Right ventricle myocardium superior (tissue), 1 donor: ENCODE measurements around the gene HMCN1. TPM values are rescaled to one million over a fixed set of nuclear protein-coding genes. Genes with fewer than 3 reads are reported as not detected.

Experiments used
- ATAC-seq: fragments of 200-7000 bp; cut with Tn5 transposase; one replicate; pipeline ENCODE4 v1.9.1; 2020; ENCODE audit warnings: mild to moderate bottlenecking; ENCODE audit not compliant: poor library complexity
- DNase-seq: peaks from one replicate; pipeline ENCODE4 v3.0.0-alpha.2; 2020
- intact Hi-C: fragments of 100-400 bp; cut with DNase I; formaldehyde crosslinking; loops from one replicate; pipeline ENCODE4 v1.11.2; 2022
- long read RNA-seq: library from polyadenylated mRNA; unstranded; transcript quantifications from one replicate; pipeline ENCODE4 v2.0.0, GENCODE V29; 2021
- total RNA-seq: library from RNA; stranded (reverse); fragmentation: NEBNext Ultra II Directional; extraction: Animal tissue kit (Norgen Biotek cat#: 25700); gene quantifications from one replicate; pipeline ENCODE4 v1.2.1, GENCODE V29; 2021
- donor health status: DM: no; HTN: yes; CAD: no; lungs with severe emphysema.

HMCN1 gene
- total RNA-seq: 5.7 TPM
- long read RNA-seq, partial matches to known transcripts: 3 of 4 reads
- long read RNA-seq, other reads (novel, unspliced or antisense): 1 of 4 reads

GRCh38 chr1:185733818-185734735 is at the start of gene HMCN1:
Gene HMCN1 (plus strand): TSS chr1:185734391. CDS start chr1:185734780, 389 bp downstream.
- ATAC-seq: peak; percentile 96
- intact Hi-C loops: no loop called here
- peak; percentile 88 for DNase-seq

GRCh38 chr1:185686821-185687778 is 47.1 kb upstream of the HMCN1 start:
- ATAC-seq (no peak), DNase-seq (no peak)
- intact Hi-C loops: no loop called here

- ATAC-seq (no peak), DNase-seq (no peak)
- intact Hi-C loops: no loop called here
Measured at GRCh38 chr1:185690527-185690926, 43.7 kb upstream of the HMCN1 start.

GRCh38 chr1:185693654-185694053 is 40.5 kb upstream of the HMCN1 start:
- DNase-seq (no peak), ATAC-seq (no peak)
- intact Hi-C loops: no loop called here

GRCh38 chr1:185694081-185694480 is 40.1 kb upstream of the HMCN1 start:
- intact Hi-C loops: no loop called here
- no peak for DNase-seq
- peak; percentile 43 for ATAC-seq

- DNase-seq (no peak), ATAC-seq (no peak)
- intact Hi-C loops: no loop called here
Measured at GRCh38 chr1:185695299-185695698, 38.9 kb upstream of the HMCN1 start.

- DNase-seq (no peak), ATAC-seq (no peak)
- intact Hi-C loops: no loop called here
Measured at GRCh38 chr1:185696422-185697150, 37.6 kb upstream of the HMCN1 start.

GRCh38 chr1:185699874-185700273 is 34.3 kb upstream of the HMCN1 start:
- no peak for ATAC-seq
- intact Hi-C loops: no loop called here
- no peak for DNase-seq

- ATAC-seq (no peak), DNase-seq (no peak)
- intact Hi-C loops: no loop called here
Measured at GRCh38 chr1:185701650-185702049, 32.5 kb upstream of the HMCN1 start.

GRCh38 chr1:185704181-185704580 is 30.0 kb upstream of the HMCN1 start:
- intact Hi-C loops: no loop called here
- no peak for ATAC-seq

GRCh38 chr1:185716095-185716494 is 18.1 kb upstream of the HMCN1 start:
- DNase-seq: no peak
- ATAC-seq: no peak
- intact Hi-C loops: no loop called here

More at GRCh38 chr1:185704181-185704580, 30.0 kb upstream of the HMCN1 start:
- DNase-seq: no peak

- intact Hi-C loops: no loop called here
- ATAC-seq: no peak
- peak; percentile 39 for DNase-seq
Measured at GRCh38 chr1:185719021-185719420, 15.2 kb upstream of the HMCN1 start.

GRCh38 chr1:185720633-185721272 is 13.4 kb upstream of the HMCN1 start:
- no peak for DNase-seq
- peak; percentile 73 for ATAC-seq
- intact Hi-C loops: no loop called here

- intact Hi-C loops: no loop called here
- ATAC-seq: no peak
- no peak for DNase-seq
Measured at GRCh38 chr1:185721553-185721952, 12.6 kb upstream of the HMCN1 start.

GRCh38 chr1:185722098-185722497 is 12.1 kb upstream of the HMCN1 start:
- no peak for ATAC-seq
- DNase-seq: no peak
- intact Hi-C loops: no loop called here

GRCh38 chr1:185727726-185728125 is 6.5 kb upstream of the HMCN1 start:
- no peak for ATAC-seq
- intact Hi-C loops: no loop called here
- DNase-seq: no peak

- no peak for ATAC-seq
Measured at GRCh38 chr1:185731446-185731845, 2.7 kb upstream of the HMCN1 start.

GRCh38 chr1:185732951-185733350 is 1.2 kb upstream of the HMCN1 start:
- DNase-seq (no peak), ATAC-seq (no peak)
- intact Hi-C loops: no loop called here

More at GRCh38 chr1:185731446-185731845, 2.7 kb upstream of the HMCN1 start:
- intact Hi-C loops: no loop called here
- DNase-seq: no peak
